ENCODE results near the gene GINS1.

- TF ChIP-seq CTCF (IDR thresholded peaks at IDR 0.05; ENCODE audit: borderline replicate concordance, extremely low read depth, low read length, poor library complexity, severe bottlenecking) (no peak), EZH2 (IDR thresholded peaks at IDR 0.05; ENCODE audit: borderline replicate concordance, low read depth, low read length, severe bottlenecking) (no peak)
Observed at GRCh38 chr20:25480156-25480555, 72.7 kb downstream of the GINS1 start.

Data from DND-41 (cell line).